Type B pancreatic cell (in vitro differentiated cells): Measurements from ENCODE around the gene CAP2. TPM values are rescaled to one million over a fixed set of nuclear protein-coding genes. Genes with fewer than 3 reads are reported as not detected.

Experiments used
- DNase-seq: peaks from one replicate; pipeline ENCODE4 v3.0.0; 2021; ENCODE audit warnings: mixed read lengths; ENCODE audit not compliant: unreplicated experiment; ENCODE audit errors: extremely low spot score
- H3K27ac Mint-ChIP-seq: 2 replicates; pipeline ENCODE4 v1.8.0; 2021; ENCODE audit warnings: mild to moderate bottlenecking, mixed read lengths
- H3K27me3 Mint-ChIP-seq: 2 replicates; pipeline ENCODE4 v1.8.0; 2021; ENCODE audit warnings: mixed read lengths
- H3K36me3 Mint-ChIP-seq: 2 replicates; pipeline ENCODE4 v1.8.0; 2021; ENCODE audit warnings: mixed read lengths
- H3K4me1 Mint-ChIP-seq: one replicate; pipeline ENCODE4 v1.8.0; 2021; ENCODE audit warnings: mixed read lengths; ENCODE audit not compliant: unreplicated experiment
- H3K4me3 Mint-ChIP-seq: 2 replicates; pipeline ENCODE4 v1.8.0; 2021; ENCODE audit warnings: mild to moderate bottlenecking, mixed read lengths
- H3K9me3 Mint-ChIP-seq: 2 replicates; pipeline ENCODE4 v1.8.0; 2021; ENCODE audit warnings: mixed read lengths
- total RNA-seq: library from RNA; stranded (reverse); gene quantifications from 2 replicates; pipeline ENCODE4 v1.2.1, GENCODE V29; 2021; ENCODE audit warnings: low replicate concordance
- TF ChIP-seq, protein P1 (sequence below): fragments of 200-600 bp; sonication (generic); conservative IDR thresholded peaks from 2 replicates; pipeline ENCODE4 v1.5.0; 2021; ENCODE audit warnings: antibody characterized with exemption, mild to moderate bottlenecking

Gene CAP2
- total RNA-seq, 1 donor from 2014 or later, result 9.3 TPM

GRCh38 chr6:17602888-17603287, 209.5 kb downstream of the CAP2 start:
- H3K4me3 Mint-ChIP-seq, result peak overlapping the region; percentile 92
- TF ChIP-seq, protein P1, sequence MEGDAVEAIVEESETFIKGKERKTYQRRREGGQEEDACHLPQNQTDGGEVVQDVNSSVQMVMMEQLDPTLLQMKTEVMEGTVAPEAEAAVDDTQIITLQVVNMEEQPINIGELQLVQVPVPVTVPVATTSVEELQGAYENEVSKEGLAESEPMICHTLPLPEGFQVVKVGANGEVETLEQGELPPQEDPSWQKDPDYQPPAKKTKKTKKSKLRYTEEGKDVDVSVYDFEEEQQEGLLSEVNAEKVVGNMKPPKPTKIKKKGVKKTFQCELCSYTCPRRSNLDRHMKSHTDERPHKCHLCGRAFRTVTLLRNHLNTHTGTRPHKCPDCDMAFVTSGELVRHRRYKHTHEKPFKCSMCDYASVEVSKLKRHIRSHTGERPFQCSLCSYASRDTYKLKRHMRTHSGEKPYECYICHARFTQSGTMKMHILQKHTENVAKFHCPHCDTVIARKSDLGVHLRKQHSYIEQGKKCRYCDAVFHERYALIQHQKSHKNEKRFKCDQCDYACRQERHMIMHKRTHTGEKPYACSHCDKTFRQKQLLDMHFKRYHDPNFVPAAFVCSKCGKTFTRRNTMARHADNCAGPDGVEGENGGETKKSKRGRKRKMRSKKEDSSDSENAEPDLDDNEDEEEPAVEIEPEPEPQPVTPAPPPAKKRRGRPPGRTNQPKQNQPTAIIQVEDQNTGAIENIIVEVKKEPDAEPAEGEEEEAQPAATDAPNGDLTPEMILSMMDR, result no peak
- H3K36me3 Mint-ChIP-seq, result peaks cover 16% of the 10 kb centered on the region
- H3K27me3 Mint-ChIP-seq, result no peaks in the 10 kb centered on the region
- no peak overlapping the region for H3K27ac Mint-ChIP-seq
- no peaks in the 10 kb centered on the region for H3K9me3 Mint-ChIP-seq
- no peak for DNase-seq
- H3K4me1 Mint-ChIP-seq, result peaks cover 3% of the 10 kb centered on the region

DNA sequence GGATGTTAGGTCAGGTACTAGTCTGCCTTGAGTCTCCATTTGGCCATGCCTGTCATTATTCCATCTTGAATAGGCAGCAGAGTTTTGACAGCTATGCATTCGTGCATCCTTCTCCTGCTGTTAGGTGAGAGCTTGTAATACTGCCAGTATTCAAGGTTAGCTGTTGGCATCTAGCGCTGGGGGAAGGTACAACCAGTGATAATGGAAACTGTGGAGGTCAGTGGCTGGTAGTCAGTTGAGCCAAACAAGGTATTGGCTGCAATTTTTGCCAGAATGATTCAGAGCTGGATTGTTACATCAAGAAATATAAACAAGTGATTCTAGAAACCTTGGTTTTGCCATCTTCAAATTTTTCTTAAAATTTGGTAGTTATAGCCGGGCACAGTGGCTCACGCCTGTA, 213.2 kb downstream of the CAP2 start:
- no peaks in the 10 kb centered on the region for H3K9me3 Mint-ChIP-seq
- H3K36me3 Mint-ChIP-seq, result peaks cover 16% of the 10 kb centered on the region
- H3K27me3 Mint-ChIP-seq, result no peaks in the 10 kb centered on the region
- no peak overlapping the region for H3K4me3 Mint-ChIP-seq
- no peaks in the 10 kb centered on the region for H3K4me1 Mint-ChIP-seq
- TF ChIP-seq, protein P1, result no peak
- no peak for DNase-seq
- H3K27ac Mint-ChIP-seq, result no peak overlapping the region

Other genes starting within 250 kb of the CAP2 start
- 0.88 and 4.2 TPM in 2 replicates for gene RBM24, start 112.2 kb upstream of the CAP2 start, total RNA-seq
- 18.4 and 21.2 TPM in 2 replicates for gene FAM8A1, start 206.7 kb downstream of the CAP2 start, total RNA-seq